Gastrocnemius medialis (tissue), 4 donors: ENCODE data around the gene UBE4A.

Source experiments
- CTCF ChIP-seq, 5 experiments: fragments of 450-650 bp in 3 of 5; fragments of 200-600 bp in 2 of 5; sonication (generic) in 2 of 5; IDR thresholded peaks in 4 of 5; conservative IDR thresholded peaks in 1 of 5; 1 replicate in 4 of 5; 2 replicates in 1 of 5; pipeline ENCODE4 v1.5.1; 2016 to 2019; ENCODE audit warnings: antibody characterized with exemption in 5 of 5, mild to moderate bottlenecking in 3 of 5, moderate library complexity in 3 of 5
- POLR2A ChIP-seq, 2 donors: fragments of 450-650 bp; IDR thresholded peaks; one replicate each; pipeline ENCODE4 v1.6.1; 2017; ENCODE audit warnings: antibody characterized with exemption in 2 of 2, mild to moderate bottlenecking in 2 of 2, moderate library complexity in 2 of 2

GRCh38 chr11:118321386-118322082 lies 37.9 kb upstream of the UBE4A start:
- no peak for TF ChIP-seq CTCF (IDR thresholded peaks at IDR 0.05 in 4 of 5, conservative IDR thresholded peaks at IDR 0.05 in 1 of 5)
- no peak for TF ChIP-seq POLR2A (IDR thresholded peaks at IDR 0.05)
